GM19025 (cell line): Measurements from ENCODE around the gene ARL10.

Experiments
- ATAC-seq: cut with Tn5 transposase; IDR thresholded peaks from one replicate; pipeline ENCODE4 v1.9.1; 2021; ENCODE audit warnings: mild to moderate bottlenecking, low read depth, moderate library complexity; ENCODE audit not compliant: unreplicated experiment

The ARL10 gene

DNA sequence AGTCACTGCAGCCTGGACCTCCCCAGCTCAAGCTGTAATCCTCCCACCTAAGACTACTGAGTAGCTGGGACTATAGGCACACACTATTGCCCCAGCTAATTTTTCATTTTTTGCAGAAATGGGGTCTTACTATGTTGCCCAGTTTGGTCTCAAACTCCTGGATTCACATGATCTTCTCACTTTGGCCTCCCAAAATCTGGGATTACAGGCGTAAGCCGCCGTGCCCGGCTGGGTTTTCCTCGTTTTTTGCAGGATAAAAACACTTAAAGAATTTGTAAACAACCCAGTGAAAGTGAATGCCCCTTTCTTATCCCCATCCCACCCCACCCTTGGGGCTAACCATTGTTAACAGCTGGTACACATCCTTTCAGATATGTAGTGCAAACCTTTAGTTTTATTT lies 43.3 kb downstream of the ARL10 start:
- ATAC-seq, result no peak

DNA sequence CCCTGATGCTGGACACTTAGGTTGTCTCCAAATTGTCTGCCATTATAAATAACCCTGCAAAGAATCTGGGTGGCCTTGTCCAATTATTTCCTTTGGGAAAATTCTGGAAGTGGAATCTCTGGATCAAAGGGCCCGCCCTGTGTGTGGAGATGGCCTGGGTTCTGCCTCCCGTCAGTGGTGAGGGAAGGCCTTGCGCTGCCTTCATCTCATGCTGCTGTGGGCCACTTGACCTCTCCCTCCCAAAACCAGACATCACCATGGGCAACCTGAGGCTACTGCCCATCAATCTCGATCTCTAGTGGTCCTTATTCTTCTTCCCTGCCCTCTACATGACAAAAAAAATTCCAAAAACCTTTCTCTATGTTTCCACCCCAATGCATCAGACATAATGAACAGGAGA lies 44.5 kb downstream of the ARL10 start:
- no peak for ATAC-seq

DNA sequence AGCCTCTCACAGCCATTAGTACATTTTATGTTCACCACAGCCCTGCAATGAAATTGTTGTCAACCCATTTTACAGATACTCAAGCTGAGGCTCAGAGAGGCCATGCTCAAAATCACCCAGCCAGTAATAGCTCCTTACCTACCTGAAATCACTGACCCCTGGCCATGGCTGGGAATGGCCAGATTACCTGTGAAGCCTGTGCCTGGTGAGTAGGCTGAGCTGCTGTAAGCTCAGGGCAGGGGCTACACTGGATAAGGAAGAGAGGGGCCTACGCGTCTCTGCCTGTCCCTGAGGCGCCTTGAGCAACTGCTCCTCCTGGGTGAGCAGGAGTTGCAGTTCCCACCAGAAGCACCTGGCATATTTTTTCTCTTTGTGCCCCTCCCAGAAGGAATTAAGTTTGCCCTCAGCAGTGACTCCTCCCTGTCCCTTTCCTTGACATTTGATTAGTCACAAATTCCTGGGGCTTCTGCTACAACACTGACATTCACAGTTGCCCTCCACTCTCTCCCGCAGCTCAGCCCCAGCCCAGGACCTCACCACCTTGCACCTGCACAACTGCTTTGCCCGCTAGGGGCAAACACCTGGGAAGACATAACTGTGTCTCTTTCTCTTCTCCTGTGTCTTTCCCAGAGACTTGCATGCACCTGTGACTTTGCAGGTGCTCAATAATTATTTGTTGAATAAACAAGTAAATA lies 45.3 kb downstream of the ARL10 start:
- no peak for ATAC-seq

DNA sequence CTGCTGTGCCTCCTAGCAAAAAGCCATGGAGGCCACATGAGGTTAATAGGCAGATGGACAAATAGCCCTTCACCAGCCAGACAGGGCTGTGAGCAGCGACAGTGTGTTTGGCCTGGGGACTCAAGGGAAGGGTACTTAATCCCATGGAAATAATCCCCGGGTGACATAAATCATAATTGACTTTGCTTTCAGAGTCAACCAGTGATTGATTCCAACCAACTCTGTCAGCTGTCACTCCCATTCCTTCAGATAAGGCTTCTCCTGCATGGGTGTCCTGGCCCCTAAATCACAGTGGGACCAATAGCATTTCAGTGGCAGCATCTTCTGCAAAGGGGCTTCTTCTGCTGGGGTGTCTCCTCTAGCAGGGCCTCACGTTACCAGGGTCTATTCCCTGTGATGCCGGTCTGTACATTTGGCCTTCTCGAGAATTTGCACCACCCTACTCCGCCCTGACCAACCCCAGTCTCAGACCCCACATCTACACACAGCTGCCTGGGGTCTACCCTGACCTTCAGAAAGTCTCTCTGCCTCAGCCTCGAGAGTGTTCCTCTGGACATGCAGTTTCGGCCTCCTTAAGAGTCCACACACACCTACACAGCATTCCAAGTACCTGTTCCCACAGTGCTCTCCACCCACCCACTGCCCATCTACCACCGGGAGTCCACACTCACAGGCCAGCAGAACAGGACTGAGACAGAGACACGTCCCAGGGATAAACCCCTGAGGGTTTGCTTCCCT lies 47.4 kb downstream of the ARL10 start:
- ATAC-seq, result no peak

DNA sequence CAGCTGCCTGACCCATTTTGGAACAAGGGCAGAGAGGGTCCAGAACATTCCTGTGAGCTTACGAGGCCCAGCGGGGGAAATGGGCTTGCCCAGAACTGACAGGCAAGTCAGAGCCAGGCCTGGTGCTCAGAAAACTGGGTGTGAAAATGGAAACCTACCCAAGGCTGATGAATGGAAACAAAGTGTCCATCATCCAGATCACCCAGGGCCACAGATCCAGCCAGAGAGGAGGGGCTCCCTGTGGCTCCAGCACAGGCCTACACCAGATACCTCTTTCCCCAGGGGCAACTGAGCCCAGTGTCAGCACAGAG lies 47.9 kb downstream of the ARL10 start:
- ATAC-seq, result no peak

DNA sequence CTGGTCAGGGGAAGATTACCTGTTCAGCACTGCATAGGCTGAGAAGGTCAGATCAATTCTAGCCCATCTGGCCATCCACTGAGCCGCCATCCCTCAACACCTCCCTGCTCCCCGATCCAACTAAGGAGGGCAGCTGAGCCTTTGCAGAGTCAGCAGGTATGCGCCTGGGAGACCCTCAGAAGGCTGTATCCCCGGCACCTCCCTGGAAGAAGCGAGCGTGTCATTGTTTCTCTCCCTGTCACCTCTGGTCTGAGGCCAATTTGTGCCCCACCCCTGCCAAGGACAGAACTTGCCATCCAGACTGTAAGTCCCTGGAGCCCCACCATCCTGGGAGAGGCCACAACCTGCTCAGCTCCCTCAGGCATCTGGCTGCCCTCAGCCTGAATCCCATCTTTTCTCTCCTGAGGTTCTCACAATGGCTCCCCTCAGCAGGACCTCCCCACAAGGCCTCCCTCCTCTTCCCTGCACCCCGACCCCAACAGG lies 48.5 kb downstream of the ARL10 start:
- ATAC-seq, result no peak

DNA sequence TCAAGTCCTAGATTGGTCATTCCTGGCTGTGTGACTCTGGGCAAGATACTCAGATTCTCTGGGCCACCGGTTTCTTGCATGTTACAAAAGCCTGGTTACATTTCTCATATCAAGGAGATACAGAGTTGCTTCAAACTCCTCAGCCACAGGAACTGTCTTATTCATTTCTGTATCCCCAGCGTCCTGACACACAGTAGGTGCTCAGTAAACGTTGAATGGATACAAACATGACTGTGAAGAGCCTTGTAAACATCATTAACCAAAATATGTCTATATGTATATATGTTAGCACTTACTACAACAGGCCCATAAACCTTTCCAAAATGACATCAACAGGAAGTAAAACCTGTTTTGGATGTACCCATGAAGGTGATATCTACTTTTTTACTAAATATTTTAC lies 49.4 kb downstream of the ARL10 start:
- no peak for ATAC-seq

DNA sequence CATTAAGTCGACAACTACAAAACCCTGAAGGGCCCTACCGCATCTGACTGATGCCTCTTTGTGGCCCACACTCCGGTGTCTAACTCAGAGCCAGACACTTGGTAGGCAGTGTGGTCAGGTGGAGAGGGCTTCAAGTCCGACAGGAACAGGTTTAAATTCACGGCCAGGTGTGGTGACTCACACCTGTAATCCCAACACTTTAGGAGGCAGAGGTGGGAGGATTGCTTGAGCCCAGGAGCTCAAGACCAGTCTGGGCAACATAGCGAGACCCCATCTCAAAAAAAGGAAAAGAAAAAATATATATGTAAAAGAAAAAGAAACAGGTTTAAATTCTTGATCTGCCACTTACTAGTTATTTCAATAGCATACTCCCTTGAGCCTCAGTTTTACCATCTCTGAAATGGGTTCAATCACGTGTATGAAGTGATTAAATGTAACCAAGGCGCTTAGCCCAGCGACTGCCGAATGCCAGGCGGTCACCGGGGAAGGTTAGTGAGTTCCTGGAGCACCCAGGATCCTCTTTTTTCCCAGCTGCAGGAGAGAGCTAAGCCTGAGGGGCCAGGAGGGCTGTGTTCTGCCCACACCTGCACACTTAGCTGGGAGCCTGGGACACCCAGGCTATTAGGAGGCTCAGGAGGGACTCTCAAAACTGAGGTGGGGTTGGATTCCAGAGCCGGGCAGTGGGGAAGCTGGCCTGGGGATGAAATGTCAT lies 50.1 kb downstream of the ARL10 start:
- no peak for ATAC-seq

DNA sequence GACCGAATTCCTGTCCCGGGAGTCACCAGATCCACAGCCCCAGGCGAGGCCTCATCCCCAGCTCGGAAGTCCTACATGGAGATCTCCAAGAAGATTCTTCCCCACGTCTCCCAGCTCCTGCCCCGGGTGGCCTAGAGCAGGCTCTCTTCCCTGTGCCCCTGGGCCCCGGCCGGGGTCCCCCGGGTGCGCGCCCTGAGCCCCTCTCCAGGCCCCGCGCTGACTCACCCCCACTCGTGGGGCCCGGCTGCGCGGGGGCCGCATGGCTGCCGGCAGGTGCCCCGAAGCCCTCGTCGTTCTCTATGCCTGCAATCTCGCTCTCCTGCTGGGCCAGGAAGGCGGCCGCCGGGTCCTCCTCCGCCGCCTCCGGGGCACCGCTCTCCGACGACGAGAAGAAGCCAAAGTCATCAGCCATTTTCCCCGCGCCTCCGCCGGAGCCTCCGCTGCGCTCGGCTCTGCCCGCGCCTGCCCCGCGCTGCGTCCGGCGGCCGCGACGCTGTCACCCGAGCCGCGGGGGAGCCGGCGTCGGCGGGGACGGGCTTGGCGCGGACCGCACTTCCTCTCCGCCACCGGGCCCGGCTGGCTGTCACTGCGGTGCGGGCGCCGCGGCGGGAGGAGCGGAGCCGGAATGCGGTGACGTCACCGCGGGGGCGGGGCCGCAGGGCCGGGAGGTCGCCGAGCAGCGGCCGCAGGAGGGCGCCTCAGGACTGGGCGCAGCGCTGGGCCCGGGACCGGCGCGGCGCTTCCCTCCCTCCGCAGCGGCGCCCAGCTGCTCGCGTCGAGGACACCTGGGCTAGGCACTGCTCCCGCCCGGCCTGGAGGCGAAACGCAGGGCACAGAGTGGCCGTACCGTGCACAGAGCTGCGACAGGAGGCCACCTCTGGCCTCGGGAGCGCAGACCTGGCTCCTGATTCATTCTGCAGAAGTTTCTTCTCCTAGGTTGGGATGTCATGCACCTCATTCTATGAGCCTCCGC lies 51.0 kb downstream of the ARL10 start, which contains the start of gene CLTB:
TSS of gene CLTB (minus strand) at position 588 of the 973 bp plus-strand sequence. CDS start at position 412, 176 bp downstream.
- ATAC-seq, result peak; percentile 92

DNA sequence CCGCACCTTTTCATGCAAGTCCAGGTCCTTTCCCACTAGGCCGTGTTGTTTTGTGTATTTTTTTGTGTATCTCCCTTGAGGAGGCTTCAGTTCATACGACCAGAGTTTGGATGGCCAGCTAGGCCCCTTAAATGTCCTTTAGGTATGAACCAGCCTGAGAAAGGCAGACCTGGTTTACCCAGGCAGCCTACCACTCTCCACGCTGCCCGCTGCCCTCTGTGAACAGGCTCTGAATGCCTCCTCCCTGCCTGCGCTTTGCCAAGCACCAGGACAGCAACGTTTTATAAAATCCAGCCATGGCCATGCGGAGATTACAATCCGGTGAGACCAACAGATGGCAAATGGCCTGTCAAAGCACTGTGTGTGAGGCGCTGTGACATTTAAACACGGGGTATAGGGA lies 51.7 kb downstream of the ARL10 start:
- ATAC-seq, result no peak

DNA sequence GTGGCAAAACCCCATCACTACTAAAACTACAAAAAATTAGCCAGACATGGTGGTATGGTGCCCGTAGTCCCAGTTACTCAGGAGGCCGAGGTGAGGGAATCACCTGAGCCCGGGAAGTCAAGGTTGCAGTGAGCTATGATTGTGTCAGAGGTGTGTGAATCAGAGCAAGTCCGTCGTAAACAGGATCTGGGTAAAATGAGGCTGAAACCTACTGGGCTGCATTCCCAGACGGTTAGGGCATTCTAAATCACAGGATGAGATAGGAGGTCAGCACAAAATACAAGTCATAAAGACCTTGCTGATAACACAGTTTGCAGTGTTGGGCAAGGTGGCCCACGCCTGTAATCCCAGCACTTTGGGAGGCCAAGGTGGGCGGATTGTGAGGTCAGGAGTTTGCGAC lies 53.0 kb downstream of the ARL10 start:
- no peak for ATAC-seq

DNA sequence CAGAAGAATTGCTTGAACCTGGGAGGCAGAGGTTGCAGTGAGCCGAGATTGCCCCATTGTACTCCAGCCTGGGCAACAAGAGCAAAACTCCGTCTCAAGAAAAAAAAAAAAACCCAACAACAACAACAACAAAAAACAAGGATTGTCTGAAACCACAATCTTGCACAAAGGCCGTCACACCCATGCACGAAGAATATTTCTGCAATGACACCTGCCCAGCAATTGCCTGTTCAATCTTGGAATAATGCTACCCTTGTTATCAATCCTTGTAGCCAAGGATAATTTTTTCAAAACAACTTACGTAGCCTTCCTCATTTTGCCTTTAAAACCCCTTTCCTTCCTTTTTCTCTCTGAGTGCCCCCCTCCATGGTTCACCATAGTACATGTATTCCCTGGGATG lies 54.8 kb downstream of the ARL10 start:
- ATAC-seq, result no peak

DNA sequence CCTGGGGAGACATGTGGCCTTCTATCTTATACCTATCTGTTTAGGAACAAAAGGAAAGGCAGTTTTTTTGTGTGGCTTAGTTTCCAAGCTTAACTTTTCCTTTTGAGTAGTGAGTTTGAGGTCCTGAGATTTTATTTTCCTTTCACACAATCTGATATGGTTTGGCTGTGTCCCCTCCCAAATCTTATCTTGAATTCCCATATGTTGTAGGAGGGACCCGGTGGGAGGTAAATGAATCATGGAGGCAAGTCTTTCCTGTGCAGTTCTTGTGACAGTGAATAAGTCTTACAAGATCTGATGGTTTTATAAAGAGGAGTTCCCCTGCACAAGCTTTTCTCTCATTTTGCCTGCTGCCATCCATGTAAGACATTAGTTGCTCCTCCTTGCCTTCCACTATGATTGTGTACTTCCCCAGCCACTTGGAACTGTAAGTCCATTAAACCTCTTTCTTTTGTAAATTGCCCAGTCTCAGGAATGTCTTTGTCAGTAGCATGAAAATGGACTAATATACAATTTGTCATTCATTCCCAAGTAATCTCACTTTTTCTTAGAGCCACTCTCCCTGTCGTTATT lies 55.8 kb downstream of the ARL10 start:
- no peak for ATAC-seq

DNA sequence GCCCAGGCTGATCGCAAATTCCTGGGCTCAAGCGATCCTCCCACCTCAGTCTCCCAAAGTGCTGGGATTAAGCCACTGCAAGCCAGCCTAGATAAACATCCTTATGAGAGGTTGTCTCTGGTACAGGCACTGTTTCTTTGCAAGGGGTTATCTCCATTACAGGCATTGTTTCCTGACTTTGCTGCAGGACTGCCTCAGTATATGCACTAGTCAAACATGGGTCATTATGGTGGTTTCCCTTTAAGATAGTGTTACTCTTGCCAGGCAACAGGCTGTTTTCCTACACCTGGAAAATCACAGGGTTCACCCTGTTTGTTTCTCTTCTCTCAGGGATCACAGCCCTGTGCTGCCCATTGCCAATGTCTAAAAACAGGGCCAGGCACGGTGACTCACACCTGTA lies 58.9 kb downstream of the ARL10 start:
- ATAC-seq, result no peak

DNA sequence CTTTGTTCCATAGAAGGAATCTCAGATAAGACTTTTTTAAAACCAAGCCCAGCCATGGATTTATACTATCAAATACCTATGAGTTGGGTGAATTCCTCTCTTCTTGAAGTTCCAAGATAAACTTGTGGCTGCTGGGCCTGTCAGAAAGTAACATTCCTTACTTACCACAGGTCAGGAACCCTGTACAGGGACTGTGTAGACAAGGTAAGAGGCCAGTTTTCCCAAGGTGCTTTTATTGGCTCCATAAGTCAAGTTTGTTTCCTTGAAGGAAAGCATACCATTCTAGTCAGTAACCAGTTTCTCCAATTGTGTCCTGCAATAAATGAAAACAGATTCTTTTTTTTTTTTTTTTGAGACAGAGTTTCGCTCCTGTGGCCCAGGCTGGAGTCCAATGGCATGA lies 59.9 kb downstream of the ARL10 start:
- ATAC-seq, result no peak

DNA sequence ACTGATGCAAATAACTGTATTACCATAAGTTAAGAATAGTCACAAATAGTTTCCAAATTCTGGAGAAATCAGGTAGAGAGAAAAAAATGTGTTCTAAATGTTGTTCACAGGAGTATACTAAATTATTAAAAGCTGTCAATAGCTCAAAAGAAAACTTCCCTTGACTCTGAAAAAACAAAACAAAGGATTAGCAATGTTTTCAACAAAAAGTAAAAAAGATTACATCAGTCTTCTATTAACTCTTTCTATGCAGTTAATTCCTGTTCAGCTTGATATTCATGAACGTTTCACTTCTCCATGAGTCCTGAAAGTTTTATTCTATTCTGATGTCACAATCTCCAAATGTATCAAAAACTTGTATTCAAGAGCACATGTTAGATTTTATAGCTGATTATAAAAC lies 60.5 kb downstream of the ARL10 start:
- ATAC-seq, result no peak

DNA sequence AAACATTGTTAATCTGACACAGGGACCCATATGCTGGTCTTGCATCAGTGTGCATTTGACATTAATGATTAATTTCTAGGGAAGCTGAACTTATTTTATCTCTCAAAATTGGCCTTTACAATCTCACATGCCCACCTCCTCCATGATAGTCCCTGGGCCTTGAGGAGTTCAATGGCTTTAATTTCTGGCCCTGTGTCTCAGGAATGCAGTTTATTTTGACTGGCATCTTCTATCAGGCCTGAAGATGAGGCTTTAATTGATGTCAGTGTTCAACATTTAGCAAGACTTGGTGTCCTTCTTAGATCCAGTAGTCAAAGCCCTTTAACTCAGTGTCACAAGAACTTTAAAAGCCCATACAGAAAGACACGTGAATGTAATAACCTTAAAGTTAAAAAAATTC lies 61.6 kb downstream of the ARL10 start:
- no peak for ATAC-seq

DNA sequence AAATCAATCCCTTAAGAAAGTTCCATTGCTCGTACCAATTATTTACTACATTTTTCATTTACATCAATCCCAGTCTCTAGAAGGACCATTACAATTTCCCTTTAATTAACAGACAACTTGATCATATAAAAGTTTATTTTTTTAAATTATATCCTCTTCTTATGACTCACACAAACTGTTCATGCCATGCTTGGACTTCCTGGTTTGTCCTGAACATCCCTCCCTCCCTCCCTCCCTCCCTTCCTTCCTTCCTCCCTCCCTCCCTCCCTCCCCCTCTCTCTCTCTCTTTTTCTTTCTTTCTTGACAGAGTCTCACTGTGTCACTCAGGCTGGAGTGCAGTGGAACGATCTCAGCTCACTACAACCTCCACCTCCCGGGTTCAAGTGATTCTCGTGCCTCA lies 62.7 kb downstream of the ARL10 start:
- no peak for ATAC-seq

DNA sequence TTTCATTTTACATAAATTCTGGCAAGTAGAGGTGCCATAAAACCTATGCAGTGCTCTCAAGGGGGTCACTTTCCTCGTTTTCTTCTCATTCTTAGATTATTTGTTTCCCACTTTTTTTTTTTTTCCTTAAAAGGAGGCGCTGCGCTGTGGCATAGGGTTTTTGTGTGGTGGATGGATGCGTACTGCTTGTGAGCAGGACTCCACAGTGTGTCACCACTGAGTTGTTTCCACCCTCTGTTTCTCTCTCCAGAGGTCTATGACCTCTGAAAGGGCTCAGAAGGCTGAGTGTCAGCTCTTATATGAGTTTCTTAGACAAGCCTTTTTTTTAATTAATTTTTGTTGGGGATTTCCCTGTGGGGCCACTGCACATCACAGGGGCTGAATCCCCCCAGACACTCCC lies 64.7 kb downstream of the ARL10 start:
- no peak for ATAC-seq
